ENCODE data around the gene RNF213.

RNF213 gene

DNA sequence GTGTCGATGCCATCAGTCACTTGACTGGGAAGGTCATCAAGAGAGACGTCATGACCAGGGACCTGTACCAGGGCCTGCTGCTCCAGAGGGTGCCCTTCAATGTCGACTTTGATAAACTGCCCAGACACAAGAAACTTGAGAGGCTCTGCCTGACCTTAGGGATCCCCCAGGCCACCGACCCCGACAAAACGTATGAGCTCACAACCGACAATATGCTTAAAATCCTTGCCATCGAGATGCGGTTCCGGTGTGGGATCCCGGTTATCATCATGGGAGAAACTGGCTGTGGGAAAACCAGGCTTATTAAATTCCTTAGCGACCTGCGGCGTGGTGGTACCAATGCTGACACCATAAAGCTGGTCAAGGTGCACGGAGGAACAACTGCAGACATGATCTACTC lies 84.7 kb downstream of the RNF213 start:
- no peak overlapping the region for H3K27ac ChIP-seq
- TF ChIP-seq, protein P1, sequence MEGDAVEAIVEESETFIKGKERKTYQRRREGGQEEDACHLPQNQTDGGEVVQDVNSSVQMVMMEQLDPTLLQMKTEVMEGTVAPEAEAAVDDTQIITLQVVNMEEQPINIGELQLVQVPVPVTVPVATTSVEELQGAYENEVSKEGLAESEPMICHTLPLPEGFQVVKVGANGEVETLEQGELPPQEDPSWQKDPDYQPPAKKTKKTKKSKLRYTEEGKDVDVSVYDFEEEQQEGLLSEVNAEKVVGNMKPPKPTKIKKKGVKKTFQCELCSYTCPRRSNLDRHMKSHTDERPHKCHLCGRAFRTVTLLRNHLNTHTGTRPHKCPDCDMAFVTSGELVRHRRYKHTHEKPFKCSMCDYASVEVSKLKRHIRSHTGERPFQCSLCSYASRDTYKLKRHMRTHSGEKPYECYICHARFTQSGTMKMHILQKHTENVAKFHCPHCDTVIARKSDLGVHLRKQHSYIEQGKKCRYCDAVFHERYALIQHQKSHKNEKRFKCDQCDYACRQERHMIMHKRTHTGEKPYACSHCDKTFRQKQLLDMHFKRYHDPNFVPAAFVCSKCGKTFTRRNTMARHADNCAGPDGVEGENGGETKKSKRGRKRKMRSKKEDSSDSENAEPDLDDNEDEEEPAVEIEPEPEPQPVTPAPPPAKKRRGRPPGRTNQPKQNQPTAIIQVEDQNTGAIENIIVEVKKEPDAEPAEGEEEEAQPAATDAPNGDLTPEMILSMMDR (conservative IDR thresholded peaks at IDR 0.05): no peak

DNA sequence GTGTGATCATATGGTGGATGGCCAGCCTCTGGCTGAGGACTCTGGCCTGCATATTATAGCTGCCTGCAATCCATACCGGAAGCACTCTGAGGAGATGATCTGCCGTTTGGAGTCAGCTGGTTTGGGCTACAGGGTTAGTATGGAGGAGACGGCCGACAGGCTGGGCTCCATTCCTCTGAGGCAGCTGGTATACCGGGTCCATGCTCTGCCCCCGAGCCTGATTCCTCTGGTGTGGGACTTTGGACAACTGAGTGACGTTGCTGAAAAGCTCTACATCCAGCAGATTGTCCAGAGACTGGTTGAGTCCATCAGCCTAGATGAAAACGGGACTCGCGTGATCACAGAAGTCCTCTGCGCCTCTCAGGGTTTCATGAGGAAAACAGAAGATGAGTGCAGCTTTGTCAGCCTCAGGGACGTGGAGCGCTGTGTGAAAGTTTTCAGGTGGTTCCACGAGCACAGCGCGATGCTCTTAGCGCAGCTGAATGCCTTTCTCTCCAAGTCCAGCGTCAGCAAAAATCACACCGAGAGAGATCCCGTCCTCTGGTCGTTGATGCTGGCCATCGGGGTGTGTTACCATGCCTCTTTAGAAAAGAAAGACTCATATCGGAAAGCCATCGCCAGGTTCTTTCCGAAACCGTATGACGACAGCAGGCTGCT lies 85.3 kb downstream of the RNF213 start:
- TF ChIP-seq, protein P1 (conservative IDR thresholded peaks at IDR 0.05): no peak
- no peak overlapping the region for H3K27ac ChIP-seq

DNA sequence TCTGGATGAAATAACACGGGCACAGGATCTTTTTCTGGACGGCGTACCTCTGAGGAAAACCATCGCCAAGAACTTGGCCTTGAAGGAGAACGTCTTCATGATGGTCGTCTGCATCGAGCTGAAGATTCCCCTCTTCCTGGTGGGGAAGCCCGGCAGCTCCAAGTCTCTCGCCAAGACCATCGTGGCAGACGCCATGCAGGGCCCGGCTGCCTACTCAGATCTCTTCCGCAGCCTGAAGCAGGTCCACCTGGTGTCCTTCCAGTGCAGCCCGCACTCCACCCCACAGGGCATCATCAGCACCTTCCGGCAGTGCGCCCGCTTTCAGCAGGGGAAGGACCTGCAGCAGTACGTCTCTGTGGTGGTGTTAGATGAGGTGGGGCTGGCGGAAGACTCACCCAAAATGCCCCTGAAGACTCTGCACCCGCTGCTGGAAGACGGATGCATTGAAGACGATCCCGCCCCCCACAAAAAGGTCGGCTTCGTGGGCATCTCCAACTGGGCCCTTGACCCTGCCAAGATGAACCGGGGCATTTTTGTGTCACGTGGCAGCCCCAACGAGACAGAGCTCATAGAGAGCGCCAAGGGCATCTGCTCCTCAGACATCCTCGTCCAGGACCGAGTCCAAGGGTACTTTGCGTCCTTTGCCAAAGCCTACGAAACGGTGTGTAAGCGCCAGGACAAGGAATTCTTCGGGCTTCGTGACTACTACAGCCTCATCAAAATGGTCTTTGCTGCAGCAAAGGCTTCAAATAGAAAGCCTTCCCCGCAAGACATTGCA lies 86.0 kb downstream of the RNF213 start:
- TF ChIP-seq, protein P1 (conservative IDR thresholded peaks at IDR 0.05): no peak
- no peak overlapping the region for H3K27ac ChIP-seq

DNA sequence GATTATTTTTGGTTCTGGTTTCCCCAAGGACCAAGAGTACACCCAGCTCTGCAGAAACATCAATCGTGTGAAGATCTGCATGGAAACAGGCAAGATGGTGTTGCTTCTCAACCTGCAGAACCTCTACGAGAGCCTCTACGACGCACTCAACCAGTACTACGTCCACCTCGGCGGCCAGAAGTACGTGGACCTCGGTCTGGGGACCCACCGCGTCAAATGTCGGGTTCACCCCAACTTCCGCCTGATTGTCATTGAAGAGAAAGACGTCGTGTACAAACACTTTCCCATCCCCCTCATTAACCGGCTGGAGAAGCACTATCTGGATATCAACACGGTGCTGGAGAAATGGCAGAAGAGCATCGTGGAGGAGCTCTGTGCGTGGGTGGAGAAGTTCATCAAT lies 86.9 kb downstream of the RNF213 start:
- TF ChIP-seq, protein P1 (conservative IDR thresholded peaks at IDR 0.05): no peak
- no peak overlapping the region for H3K27ac ChIP-seq

DNA sequence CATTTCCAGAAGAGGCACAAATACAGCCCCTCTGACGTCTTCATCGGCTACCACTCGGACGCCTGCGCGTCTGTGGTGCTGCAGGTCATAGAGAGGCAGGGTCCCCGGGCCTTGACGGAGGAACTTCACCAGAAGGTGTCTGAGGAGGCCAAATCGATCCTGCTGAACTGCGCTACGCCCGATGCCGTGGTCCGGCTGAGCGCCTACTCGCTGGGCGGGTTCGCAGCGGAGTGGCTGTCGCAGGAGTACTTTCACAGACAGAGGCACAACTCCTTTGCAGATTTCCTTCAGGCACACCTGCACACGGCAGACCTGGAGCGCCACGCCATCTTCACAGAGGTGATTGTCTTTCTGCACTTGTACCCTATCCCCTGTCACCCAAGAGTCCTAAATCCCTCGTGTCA lies 87.3 kb downstream of the RNF213 start:
- TF ChIP-seq, protein P1 (conservative IDR thresholded peaks at IDR 0.05): no peak
- no peak overlapping the region for H3K27ac ChIP-seq

DNA sequence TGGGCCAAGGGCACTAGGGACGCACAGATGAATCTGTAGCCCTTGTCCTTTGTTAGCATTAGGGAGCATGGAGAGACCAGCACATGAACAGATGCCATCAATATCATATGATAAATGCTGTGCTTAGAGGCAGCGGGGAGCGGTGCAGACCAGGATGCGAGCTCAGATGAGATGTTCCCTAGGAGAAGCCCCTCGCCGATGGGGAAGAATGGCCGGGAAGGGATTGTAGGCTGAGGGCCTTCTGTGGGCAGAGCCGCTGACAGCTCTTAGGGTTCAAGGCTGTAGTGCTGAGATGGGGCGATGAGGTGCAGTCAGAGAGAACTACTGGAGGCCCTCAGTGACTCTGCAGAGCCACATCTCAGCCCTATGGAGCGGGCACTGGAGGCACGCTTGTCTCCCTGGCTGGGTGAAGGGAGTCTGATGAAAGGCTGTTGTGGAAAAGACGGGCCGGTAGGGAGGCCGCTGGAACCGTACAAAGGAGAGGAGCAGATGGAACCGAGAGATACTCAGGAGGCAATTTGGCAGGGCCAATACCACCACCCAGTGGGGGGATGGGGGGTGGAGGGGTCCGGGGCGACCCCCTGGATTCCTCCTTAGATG lies 88.0 kb downstream of the RNF213 start:
- no peak overlapping the region for H3K27ac ChIP-seq
- TF ChIP-seq, protein P1 (conservative IDR thresholded peaks at IDR 0.05): no peak

DNA sequence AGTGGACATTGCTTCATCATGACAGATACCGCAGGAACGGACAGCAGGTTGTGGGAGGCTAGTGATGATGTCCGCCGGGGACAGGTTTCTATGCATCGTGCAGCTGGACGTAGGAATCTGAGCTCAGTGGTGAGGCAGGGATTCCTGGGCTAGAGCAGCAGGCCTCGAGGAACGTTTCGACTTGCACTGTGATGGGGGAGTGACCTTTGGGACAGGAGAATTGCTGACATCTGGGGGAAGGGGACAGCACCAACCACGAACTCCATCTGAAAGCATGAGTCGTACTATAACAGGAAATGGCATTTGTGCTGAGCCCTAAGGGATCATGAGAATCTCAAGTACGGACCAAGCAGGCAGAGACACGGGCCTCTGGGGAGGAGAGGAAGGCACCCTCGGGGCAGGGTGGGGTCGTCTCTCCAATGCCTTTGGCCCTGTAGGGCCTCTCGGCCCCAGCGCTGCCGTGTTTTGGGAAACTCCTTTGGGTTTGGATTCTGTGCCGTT lies 88.5 kb downstream of the RNF213 start:
- TF ChIP-seq, protein P1 (conservative IDR thresholded peaks at IDR 0.05): no peak

More for the DNA sequence above, 88.5 kb downstream of the RNF213 start:
- no peak overlapping the region for H3K27ac ChIP-seq

All from VCaP (cell line).